Panc1 (cell line): ENCODE results near the gene ATXN7. TPM values are rescaled to one million over a fixed set of nuclear protein-coding genes. Genes with fewer than 3 reads are reported as not detected.

Experiments used
- ATAC-seq: fragments of 200-7000 bp; cut with Tn5 transposase; 2 replicates; pipeline ENCODE4 v1.9.1; 2020; ENCODE audit warnings: mild to moderate bottlenecking, moderate library complexity
- BruUV-seq: library from RNA; stranded (reverse); fragments of 400-500 nt; replicated peaks from 2 replicates; lab custom pipeline; 2021; lab: Mats Ljungman, UMichigan
- CTCF ChIA-PET: fragments of 300-600 bp; sonication (Branson Sonifier 250); formaldehyde crosslinking; loops from one replicate; lab custom pipeline; 2022; ENCODE audit warnings: antibody characterized with exemption; lab: Charles Lee
- POLR2A ChIA-PET: fragments of 300-600 bp; sonication (Branson Sonifier 250); formaldehyde crosslinking; loops from one replicate; lab custom pipeline; 2022; ENCODE audit warnings: antibody characterized with exemption; lab: Charles Lee
- DNase-seq: peaks from one replicate; pipeline ENCODE4 v3.0.0-alpha.2; 2010; ENCODE audit warnings: low read depth, low spot score
- H3K27ac ChIP-seq: 2 replicates; pipeline ENCODE4 v1.5.1; 2011; ENCODE audit warnings: mild to moderate bottlenecking, low read length, inconsistent platforms
- H3K27me3 ChIP-seq: fragments of 200-500 bp; sonication (Bioruptor generic); 2 replicates; pipeline ENCODE4 v1.6.0; 2014; ENCODE audit warnings: low read length, inconsistent platforms; ENCODE audit not compliant: control insufficient read depth, insufficient read depth
- H3K36me3 ChIP-seq: fragments of 200-500 bp; sonication (Bioruptor generic); 2 replicates; pipeline ENCODE4 v1.5.1; 2014; ENCODE audit warnings: inconsistent platforms, mild to moderate bottlenecking, low read length, moderate library complexity; ENCODE audit not compliant: control insufficient read depth, insufficient read depth
- H3K4me1 ChIP-seq: 2 replicates; pipeline ENCODE4 v1.5.1; 2011; ENCODE audit warnings: inconsistent platforms, mild to moderate bottlenecking, low read length, moderate library complexity; ENCODE audit not compliant: control insufficient read depth, insufficient read depth
- H3K4me3 ChIP-seq, 2 experiments: 2 replicates each; pipeline ENCODE4 v1.5.1; 2011 to 2012; ENCODE audit warnings: low read depth in 2 of 2, low read length in 2 of 2, mild to moderate bottlenecking in 2 of 2, inconsistent platforms in 1 of 2, moderate library complexity in 1 of 2
- H3K9me3 ChIP-seq: fragments of 200-500 bp; sonication (Bioruptor generic); 2 replicates; pipeline ENCODE4 v1.5.1; 2014; ENCODE audit warnings: low read depth, mild to moderate bottlenecking, inconsistent platforms, low read length, moderate library complexity; ENCODE audit not compliant: control insufficient read depth, insufficient read depth
- CTCF ChIP-seq: fragments of 450-650 bp; IDR thresholded peaks from 2 replicates; pipeline ENCODE4 v1.5.1; 2017; ENCODE audit warnings: mild to moderate bottlenecking
- POLR2AphosphoS5 ChIP-seq: IDR thresholded peaks from 2 replicates; pipeline ENCODE4 v1.6.1; 2012; ENCODE audit warnings: mild to moderate bottlenecking, low read depth, low read length, moderate library complexity
- REST ChIP-seq, 2 experiments: IDR thresholded peaks; 2 replicates each; pipeline ENCODE4 v1.6.1; 2011 to 2012; ENCODE audit warnings: low read depth in 2 of 2, control low read depth in 1 of 2, low read length in 1 of 2, mild to moderate bottlenecking in 1 of 2, moderate library complexity in 1 of 2; ENCODE audit not compliant: insufficient read depth in 1 of 2
- SIN3A ChIP-seq: IDR thresholded peaks from 2 replicates; pipeline ENCODE4 v1.6.1; 2012; ENCODE audit warnings: low read depth, mild to moderate bottlenecking, low read length, moderate library complexity, borderline replicate concordance; ENCODE audit not compliant: insufficient read depth
- TCF7L2 ChIP-seq: IDR thresholded peaks from 2 replicates; pipeline ENCODE4 v1.6.1; 2011; ENCODE audit warnings: mild to moderate bottlenecking, low read depth, low read length, inconsistent platforms
- in situ Hi-C: cut with HindIII; loops from 2 replicates; pipeline ENCODE4 v1.10.0; 2016; ENCODE audit warnings: low sequenced_read_pairs, low pct_unique_long_range_greater_than_20kb
- intact Hi-C: fragments of 100-400 bp; cut with micrococcal nuclease; formaldehyde crosslinking; loops from one replicate; pipeline ENCODE4 v1.10.0; 2022; ENCODE audit not compliant: unreplicated experiment
- total RNA-seq: library from RNA; stranded (reverse); gene quantifications from one replicate; pipeline ENCODE4 v1.2.1, GENCODE V29; 2021; ENCODE audit not compliant: unreplicated experiment

The ATXN7 gene
- total RNA-seq, 1 experiment from 2014 or later = 17.3 TPM

- in situ Hi-C loops (no loop called here), intact Hi-C loops (no loop called here)
- H3K27ac ChIP-seq = no peak overlapping the region
- H3K9me3 ChIP-seq = no peaks in the 10 kb centered on the region
- no peaks in the 10 kb centered on the region for H3K27me3 ChIP-seq
- DNase-seq = no peak
- H3K36me3 ChIP-seq = no peaks in the 10 kb centered on the region; the same call in none of the 2 replicates
- POLR2A ChIA-PET = interaction anchor here (0.5 kb wide), 1 partner anchor 40 kb away, joined by 4 read pairs; the partner anchor contains the start of gene SCAANT1
- BruUV-seq = no TSS peak
- ATAC-seq = no peak
- H3K4me1 ChIP-seq = no peaks in the 10 kb centered on the region
- TF ChIP-seq SIN3A = no peak
- TF ChIP-seq TCF7L2 = no peak
- TF ChIP-seq POLR2AphosphoS5 = no peak
- TF ChIP-seq REST (IDR thresholded peaks at IDR 0.05; ENCODE audit: insufficient read depth in 1 of 2, low read depth in 2 of 2, low read length in 1 of 2) = no peak
- TF ChIP-seq CTCF = no peak
- CTCF ChIA-PET = no interaction called here
- H3K4me3 ChIP-seq = no peak overlapping the region
Observed at GRCh38 chr3:63951492-63952247, 88.0 kb downstream of the ATXN7 start.

GRCh38 chr3:63952248-63952594 lies 88.6 kb downstream of the ATXN7 start:
- DNase-seq (no peak), ATAC-seq (no peak)
- H3K4me1 ChIP-seq = no peaks in the 10 kb centered on the region
- H3K27ac ChIP-seq = no peak overlapping the region
- no peaks in the 10 kb centered on the region for H3K27me3 ChIP-seq
- in situ Hi-C loops = no loop called here
- H3K9me3 ChIP-seq = no peaks in the 10 kb centered on the region
- H3K4me3 ChIP-seq = no peak overlapping the region
- BruUV-seq = no TSS peak
- intact Hi-C loops = no loop called here
- ChIA-PET POLR2A (no interaction called here), CTCF (no interaction called here)
- TF ChIP-seq CTCF (no peak), REST (IDR thresholded peaks at IDR 0.05; ENCODE audit: insufficient read depth in 1 of 2, low read depth in 2 of 2, low read length in 1 of 2) (no peak), SIN3A (no peak), POLR2AphosphoS5 (no peak), TCF7L2 (no peak)
- no peaks in the 10 kb centered on the region; the same call in none of the 2 replicates for H3K36me3 ChIP-seq
